AG10803 (cell line): ENCODE data around the gene ZYG11A.

Experiments used
- DNase-seq: peaks from one replicate; pipeline ENCODE4 v3.0.0; 2010; ENCODE audit warnings: low read depth
- H3K4me3 ChIP-seq: 2 replicates; pipeline ENCODE4 v1.5.1; 2011; ENCODE audit warnings: mild to moderate bottlenecking, low read length, control low read depth
- TF ChIP-seq, protein P1 (sequence below): conservative IDR thresholded peaks from 2 replicates; pipeline ENCODE4 v1.5.1; 2011; ENCODE audit warnings: mild to moderate bottlenecking, low read length, control low read depth, inconsistent platforms

The ZYG11A gene

DNA sequence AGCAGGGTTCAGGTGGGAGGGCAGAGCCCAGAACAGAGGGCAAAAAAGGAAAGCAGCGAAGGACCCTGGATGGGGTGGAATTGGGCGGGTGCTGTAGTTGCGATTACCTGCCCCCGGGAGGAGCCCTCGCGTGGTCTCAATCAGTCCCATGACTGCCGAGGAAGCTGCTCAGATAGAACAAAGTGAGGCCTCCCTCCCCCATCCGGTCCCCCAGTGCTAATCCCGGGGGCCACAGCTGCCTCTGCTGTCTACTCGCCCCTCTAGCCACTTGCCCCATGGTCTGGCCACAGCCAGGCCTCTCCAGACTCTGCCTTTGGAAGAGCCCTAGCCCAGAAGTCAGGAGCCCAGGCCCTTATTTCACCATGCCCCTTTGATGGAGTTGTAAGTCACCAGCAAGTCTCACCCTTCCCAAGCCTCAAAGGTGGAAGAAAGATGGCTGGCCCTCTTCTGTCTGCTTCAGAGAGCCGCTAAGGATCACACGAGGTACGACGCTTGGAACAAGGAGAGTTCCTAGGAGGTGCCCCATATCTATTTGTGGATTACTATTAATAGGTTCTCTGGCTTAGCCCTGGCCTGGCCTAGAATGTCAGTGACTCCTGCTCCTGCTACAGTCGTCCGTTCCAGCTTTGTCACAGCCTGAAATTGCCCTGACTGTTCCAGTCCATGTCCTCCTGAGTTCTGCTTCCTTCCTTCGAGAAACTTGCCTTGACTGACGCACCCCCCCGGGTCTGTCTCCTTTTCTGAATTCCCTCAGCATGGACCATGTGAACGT lies 62.6 kb downstream of the ZYG11A start:
- TF ChIP-seq, protein P1, sequence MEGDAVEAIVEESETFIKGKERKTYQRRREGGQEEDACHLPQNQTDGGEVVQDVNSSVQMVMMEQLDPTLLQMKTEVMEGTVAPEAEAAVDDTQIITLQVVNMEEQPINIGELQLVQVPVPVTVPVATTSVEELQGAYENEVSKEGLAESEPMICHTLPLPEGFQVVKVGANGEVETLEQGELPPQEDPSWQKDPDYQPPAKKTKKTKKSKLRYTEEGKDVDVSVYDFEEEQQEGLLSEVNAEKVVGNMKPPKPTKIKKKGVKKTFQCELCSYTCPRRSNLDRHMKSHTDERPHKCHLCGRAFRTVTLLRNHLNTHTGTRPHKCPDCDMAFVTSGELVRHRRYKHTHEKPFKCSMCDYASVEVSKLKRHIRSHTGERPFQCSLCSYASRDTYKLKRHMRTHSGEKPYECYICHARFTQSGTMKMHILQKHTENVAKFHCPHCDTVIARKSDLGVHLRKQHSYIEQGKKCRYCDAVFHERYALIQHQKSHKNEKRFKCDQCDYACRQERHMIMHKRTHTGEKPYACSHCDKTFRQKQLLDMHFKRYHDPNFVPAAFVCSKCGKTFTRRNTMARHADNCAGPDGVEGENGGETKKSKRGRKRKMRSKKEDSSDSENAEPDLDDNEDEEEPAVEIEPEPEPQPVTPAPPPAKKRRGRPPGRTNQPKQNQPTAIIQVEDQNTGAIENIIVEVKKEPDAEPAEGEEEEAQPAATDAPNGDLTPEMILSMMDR = peak; percentile 47
- DNase-seq = peak; percentile 18

DNA sequence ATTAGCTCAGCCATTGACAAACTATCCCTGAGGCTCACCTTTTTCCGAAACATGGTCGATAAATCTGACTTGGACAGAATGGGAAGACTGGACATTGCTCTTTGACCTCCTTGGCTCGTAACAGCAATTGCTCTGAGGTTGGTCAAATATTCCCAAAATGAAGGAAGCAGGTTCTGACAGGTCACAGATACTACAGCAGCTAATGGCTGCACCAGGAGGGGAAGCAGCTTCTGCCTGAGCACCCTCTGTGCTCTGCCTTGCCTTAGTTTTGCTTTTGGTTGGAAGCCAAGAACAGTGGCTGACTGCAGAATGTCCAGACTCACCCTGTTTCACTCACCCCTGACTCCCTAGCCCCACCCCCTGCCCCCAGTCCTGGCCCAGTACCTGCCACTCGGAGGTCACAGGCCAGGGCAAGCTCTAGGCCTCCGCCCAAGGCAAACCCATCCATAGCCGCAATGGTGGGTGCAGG lies 63.6 kb downstream of the ZYG11A start:
- TF ChIP-seq, protein P1 = no peak
- no peak for DNase-seq
- H3K4me3 ChIP-seq = no peak overlapping the region

More for the DNA sequence above, 62.6 kb downstream of the ZYG11A start:
- H3K4me3 ChIP-seq = no peak overlapping the region

DNA sequence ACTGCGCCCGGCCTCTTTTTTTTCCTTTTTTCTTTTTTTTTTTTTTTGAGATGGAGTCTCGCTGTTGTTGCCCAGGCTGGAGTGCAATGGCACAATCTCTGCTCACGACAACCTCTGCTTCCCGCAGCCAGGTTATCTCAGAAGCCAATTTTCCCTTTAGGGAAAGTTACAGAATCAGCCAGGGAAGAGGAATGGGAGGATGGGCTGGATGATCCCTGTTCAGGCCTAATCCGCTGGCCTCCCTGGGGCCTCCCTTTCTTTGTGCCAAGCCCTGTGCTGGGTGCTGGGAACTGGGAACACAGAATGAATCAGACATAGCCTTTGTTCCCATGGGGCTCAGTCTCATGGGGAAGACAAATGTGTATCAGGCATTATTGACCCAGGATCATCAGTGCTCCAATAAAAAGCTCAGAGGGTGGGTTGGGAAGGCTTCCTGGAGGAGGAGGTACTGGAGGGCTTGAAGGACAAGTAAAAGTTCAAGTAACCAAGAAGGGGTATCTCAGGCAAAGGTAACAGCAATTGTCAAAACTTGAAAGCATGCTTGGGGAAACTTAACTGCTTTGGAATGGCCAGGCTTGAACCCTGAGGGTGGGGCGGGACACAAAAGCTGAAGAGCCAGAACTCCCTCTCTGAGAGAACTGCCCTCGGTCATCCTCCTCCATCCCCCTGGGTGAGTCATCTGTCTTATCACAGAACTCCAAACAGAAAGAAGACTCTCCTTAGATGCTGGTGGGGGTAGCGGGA lies 64.7 kb downstream of the ZYG11A start:
- DNase-seq = no peak
- H3K4me3 ChIP-seq = no peak overlapping the region
- TF ChIP-seq, protein P1 = no peak

GRCh38 chr1:52907812-52908153 lies 65.2 kb downstream of the ZYG11A start:
- no peak overlapping the region for H3K4me3 ChIP-seq
- DNase-seq = no peak
- TF ChIP-seq, protein P1 = no peak

GRCh38 chr1:52911541-52911940 lies 69.0 kb downstream of the ZYG11A start:
- TF ChIP-seq, protein P1 = no peak
- no peak overlapping the region for H3K4me3 ChIP-seq
- no peak for DNase-seq

GRCh38 chr1:52913014-52913413 lies 70.5 kb downstream of the ZYG11A start:
- no peak for DNase-seq
- TF ChIP-seq, protein P1 = no peak
- no peak overlapping the region for H3K4me3 ChIP-seq

DNA sequence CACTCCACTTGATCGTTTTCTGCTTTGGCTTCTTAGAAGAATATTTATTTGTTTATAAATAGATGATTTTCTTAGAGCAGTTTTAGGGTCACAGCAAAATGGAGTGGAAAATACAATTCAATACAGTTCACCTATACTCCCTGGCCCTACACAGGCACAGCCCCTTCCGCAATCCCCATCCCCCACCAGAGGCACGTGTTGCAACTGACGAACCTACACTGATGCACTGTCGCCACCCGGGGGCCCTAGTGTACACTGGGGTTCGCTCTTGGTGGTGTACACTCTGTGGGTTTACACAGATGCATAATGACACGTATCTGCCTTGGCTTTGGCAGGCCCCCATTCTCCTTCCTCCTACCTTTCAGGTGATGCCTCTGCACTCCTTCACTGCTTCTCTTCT lies 71.0 kb downstream of the ZYG11A start:
- DNase-seq = no peak

More for the DNA sequence above, 71.0 kb downstream of the ZYG11A start:
- H3K4me3 ChIP-seq = no peak overlapping the region
- TF ChIP-seq, protein P1 = no peak; the same call in 1 of the 2 replicates
